ENCODE results near the gene IFITM5.

Gene IFITM5

DNA sequence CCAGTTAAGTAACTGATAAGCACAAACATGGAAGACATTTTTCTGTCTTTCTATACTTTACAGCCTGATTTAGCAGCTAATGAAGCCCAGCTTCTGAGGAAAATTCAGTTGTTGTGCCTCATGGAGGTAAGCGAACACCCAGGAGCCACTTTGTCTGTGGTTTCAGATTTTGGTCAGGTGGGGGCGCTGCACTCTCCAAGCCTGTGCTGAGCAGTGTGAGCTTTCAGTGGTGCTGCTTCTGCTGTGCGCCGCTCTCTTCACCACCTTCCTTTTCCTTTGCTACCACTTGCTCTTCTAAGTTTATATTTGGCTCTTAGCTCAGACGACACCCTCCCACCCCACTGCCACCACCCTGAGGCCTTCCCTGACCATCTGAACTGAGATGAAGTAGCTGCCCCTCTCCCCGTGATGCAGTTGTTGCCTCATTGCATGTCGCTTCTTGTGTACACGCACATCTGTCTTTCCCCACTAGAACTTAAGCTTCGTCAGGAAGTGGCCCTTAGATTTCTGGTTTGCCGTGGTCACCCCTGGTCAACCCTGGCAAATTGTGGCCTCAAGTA lies 48.5 kb downstream of the IFITM5 start:
- Histone ChIP-seq H3K9me2 (replicated peaks; ENCODE audit: control insufficient read depth, low read length) (no peaks in the 10 kb centered on the region), H3F3A (ENCODE audit: control insufficient read depth, insufficient read depth) (peaks cover 16% of the 10 kb centered on the region), H3K4me1 (ENCODE audit: control insufficient read depth, low read length) (no peaks in the 10 kb centered on the region), H3K79me2 (ENCODE audit: control insufficient read depth, low read length) (no peaks in the 10 kb centered on the region), H3K27me3 (ENCODE audit: control insufficient read depth, low read length) (no peaks in the 10 kb centered on the region), H4K20me1 (ENCODE audit: control insufficient read depth, insufficient read depth, low read depth, low read length) (peaks cover 3% of the 10 kb centered on the region; the same call in 1 of the 2 replicates), H3K36me3 (ENCODE audit: control insufficient read depth, low read length) (peaks cover 74% of the 10 kb centered on the region), H3K4me3 (ENCODE audit: low read length) (no peak overlapping the region), H3K27ac (ENCODE audit: low read depth, low read length) (no peak overlapping the region), H3K4me2 (ENCODE audit: low read length) (no peak overlapping the region), H3K9me3 (ENCODE audit: control insufficient read depth, insufficient read depth, low read length) (no peaks in the 10 kb centered on the region)
- TF ChIP-seq EZH2phosphoT487 (IDR thresholded peaks at IDR 0.05; ENCODE audit: borderline replicate concordance, low read length) = no peak
- TF ChIP-seq, protein P1, sequence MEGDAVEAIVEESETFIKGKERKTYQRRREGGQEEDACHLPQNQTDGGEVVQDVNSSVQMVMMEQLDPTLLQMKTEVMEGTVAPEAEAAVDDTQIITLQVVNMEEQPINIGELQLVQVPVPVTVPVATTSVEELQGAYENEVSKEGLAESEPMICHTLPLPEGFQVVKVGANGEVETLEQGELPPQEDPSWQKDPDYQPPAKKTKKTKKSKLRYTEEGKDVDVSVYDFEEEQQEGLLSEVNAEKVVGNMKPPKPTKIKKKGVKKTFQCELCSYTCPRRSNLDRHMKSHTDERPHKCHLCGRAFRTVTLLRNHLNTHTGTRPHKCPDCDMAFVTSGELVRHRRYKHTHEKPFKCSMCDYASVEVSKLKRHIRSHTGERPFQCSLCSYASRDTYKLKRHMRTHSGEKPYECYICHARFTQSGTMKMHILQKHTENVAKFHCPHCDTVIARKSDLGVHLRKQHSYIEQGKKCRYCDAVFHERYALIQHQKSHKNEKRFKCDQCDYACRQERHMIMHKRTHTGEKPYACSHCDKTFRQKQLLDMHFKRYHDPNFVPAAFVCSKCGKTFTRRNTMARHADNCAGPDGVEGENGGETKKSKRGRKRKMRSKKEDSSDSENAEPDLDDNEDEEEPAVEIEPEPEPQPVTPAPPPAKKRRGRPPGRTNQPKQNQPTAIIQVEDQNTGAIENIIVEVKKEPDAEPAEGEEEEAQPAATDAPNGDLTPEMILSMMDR (IDR thresholded peaks at IDR 0.05; ENCODE audit: low read depth, low read length, poor library complexity, severe bottlenecking) = peak; percentile 87

DNA sequence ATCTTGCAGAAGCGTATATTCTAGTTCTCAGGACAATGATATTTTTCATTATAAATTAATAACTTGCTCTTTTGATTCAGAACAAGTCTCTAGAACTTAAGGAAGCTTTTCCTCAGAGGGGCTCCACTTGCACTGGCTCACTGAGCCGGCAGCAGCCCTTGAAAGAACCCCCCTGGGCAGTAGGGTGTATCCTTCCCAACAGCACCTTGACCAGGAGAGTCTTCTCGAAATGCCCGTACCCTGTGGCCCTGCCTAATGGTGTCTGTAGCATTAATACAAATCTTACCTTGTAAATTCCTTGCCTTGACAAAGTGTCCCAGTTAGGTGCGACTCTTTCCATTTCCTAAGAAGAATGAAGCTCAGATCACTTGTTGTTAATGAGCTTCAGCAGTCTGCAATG lies 49.1 kb downstream of the IFITM5 start:
- no peaks in the 10 kb centered on the region for H3K4me1 ChIP-seq (ENCODE audit: control insufficient read depth, low read length)
- H3K27ac ChIP-seq (ENCODE audit: low read depth, low read length) = no peak overlapping the region
- peaks cover 3% of the 10 kb centered on the region; the same call in 1 of the 2 replicates for H4K20me1 ChIP-seq (ENCODE audit: control insufficient read depth, insufficient read depth, low read depth, low read length)
- no peak overlapping the region for H3K4me3 ChIP-seq (ENCODE audit: low read length)
- H3F3A ChIP-seq (ENCODE audit: control insufficient read depth, insufficient read depth) = peaks cover 15% of the 10 kb centered on the region
- no peak overlapping the region for H3K4me2 ChIP-seq (ENCODE audit: low read length)
- no peaks in the 10 kb centered on the region for H3K27me3 ChIP-seq (ENCODE audit: control insufficient read depth, low read length)
- H3K9me3 ChIP-seq (ENCODE audit: control insufficient read depth, insufficient read depth, low read length) = no peaks in the 10 kb centered on the region
- TF ChIP-seq, protein P1 (IDR thresholded peaks at IDR 0.05; ENCODE audit: low read depth, low read length, poor library complexity, severe bottlenecking) = no peak
- TF ChIP-seq EZH2phosphoT487 (IDR thresholded peaks at IDR 0.05; ENCODE audit: borderline replicate concordance, low read length) = no peak
- H3K9me2 ChIP-seq (replicated peaks; ENCODE audit: control insufficient read depth, low read length) = no peaks in the 10 kb centered on the region
- no peaks in the 10 kb centered on the region for H3K79me2 ChIP-seq (ENCODE audit: control insufficient read depth, low read length)
- H3K36me3 ChIP-seq (ENCODE audit: control insufficient read depth, low read length) = peaks cover 80% of the 10 kb centered on the region

DNA sequence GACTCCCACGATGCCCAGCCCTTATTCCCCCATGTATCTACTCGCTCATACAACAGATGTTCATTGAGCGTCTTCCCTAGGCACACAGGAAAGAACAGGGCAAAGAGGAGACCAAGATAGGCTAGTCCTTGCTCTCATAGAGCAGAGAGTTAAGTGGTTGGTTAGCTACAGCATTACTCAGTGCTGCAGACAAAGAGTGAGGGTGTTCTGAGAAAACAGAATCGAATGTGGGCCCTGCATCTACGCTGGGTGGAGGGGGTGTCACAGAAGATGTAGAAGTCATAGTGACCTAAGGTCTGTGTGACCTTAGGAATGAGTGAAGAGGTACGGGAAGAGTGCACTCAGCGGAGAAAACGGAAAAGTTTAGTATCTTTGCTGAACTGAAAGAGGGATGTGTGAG lies 50.3 kb downstream of the IFITM5 start:
- Histone ChIP-seq H4K20me1 (ENCODE audit: control insufficient read depth, insufficient read depth, low read depth, low read length) (peaks cover 3% of the 10 kb centered on the region; the same call in 1 of the 2 replicates), H3K79me2 (ENCODE audit: control insufficient read depth, low read length) (no peaks in the 10 kb centered on the region), H3K27ac (ENCODE audit: low read depth, low read length) (no peak overlapping the region), H3K4me3 (ENCODE audit: low read length) (no peak overlapping the region), H3K9me2 (replicated peaks; ENCODE audit: control insufficient read depth, low read length) (no peaks in the 10 kb centered on the region), H3K9me3 (ENCODE audit: control insufficient read depth, insufficient read depth, low read length) (no peaks in the 10 kb centered on the region), H3K27me3 (ENCODE audit: control insufficient read depth, low read length) (no peaks in the 10 kb centered on the region), H3K4me2 (ENCODE audit: low read length) (no peak overlapping the region), H3K4me1 (ENCODE audit: control insufficient read depth, low read length) (no peaks in the 10 kb centered on the region), H3K36me3 (ENCODE audit: control insufficient read depth, low read length) (peaks cover 91% of the 10 kb centered on the region), H3F3A (ENCODE audit: control insufficient read depth, insufficient read depth) (peaks cover 9% of the 10 kb centered on the region)
- no peak for TF ChIP-seq EZH2phosphoT487 (IDR thresholded peaks at IDR 0.05; ENCODE audit: borderline replicate concordance, low read length)
- TF ChIP-seq, protein P1 (IDR thresholded peaks at IDR 0.05; ENCODE audit: low read depth, low read length, poor library complexity, severe bottlenecking) = no peak

All from DOHH2 (cell line).